ENCODE measurements around the gene NIT1. TPM values are rescaled to one million over a fixed set of nuclear protein-coding genes. Genes with fewer than 3 reads are reported as not detected.
A peak's percentile ranks its signal among the peaks of the same experiment; 100 is the strongest.

NIT1 gene
- total RNA-seq, 4 donors from 2014 or later = 1.0 to 36.9 (median 22.0) TPM

- Histone ChIP-seq H3K4me1 (peaks cover 0 to 8% of the 10 kb centered on the region in 2 donors), H3K27me3 (no peaks in the 10 kb centered on the region), H3K27ac (peak overlapping the region; percentile 82 to 90), H3K9me3 (no peaks in the 10 kb centered on the region), H3K4me3 (peak overlapping the region; percentile 51 to 66), H3K36me3 (no peaks in the 10 kb centered on the region)
- intact Hi-C loops (cut with DNase I; ENCODE audit: low total_unique reads) = no loop called here
- DNase-seq = no peak
- TF ChIP-seq CTCF (IDR thresholded peaks at IDR 0.05) (no peak), POLR2A (IDR thresholded peaks at IDR 0.05) (no peak)
Observed at GRCh38 chr1:161164901-161165610, 47.2 kb downstream of the NIT1 start.

GRCh38 chr1:161165742-161166668 lies 48.1 kb downstream of the NIT1 start, which contains the start of gene PPOX:
Gene PPOX, plus strand, starts transcription at chr1:161166426. Its CDS starts 422 bp downstream, at chr1:161166848.
- peak; percentile 17 to 35 (median 34) for TF ChIP-seq CTCF (IDR thresholded peaks at IDR 0.05)
- peak; percentile 22 to 58 for TF ChIP-seq POLR2A (IDR thresholded peaks at IDR 0.05)
- Histone ChIP-seq H3K4me3 (peak within 1 kb of the TSS; percentile 51 to 66), H3K27ac (peak within 1 kb of the TSS; percentile 82 to 90), H3K9me3 (no peaks in the 10 kb centered on the region), H3K36me3 (no peaks in the 10 kb centered on the region), H3K27me3 (no peaks in the 10 kb centered on the region), H3K4me1 (peaks cover 0 to 8% of the 10 kb centered on the region in 2 donors)
- peak; percentile 93 to 97 for DNase-seq
- intact Hi-C loops (cut with DNase I; ENCODE audit: low total_unique reads) = no loop called here

- TF ChIP-seq CTCF (IDR thresholded peaks at IDR 0.05) (no peak), POLR2A (IDR thresholded peaks at IDR 0.05) (no peak)
- Histone ChIP-seq H3K36me3 (no peaks in the 10 kb centered on the region), H3K4me3 (peak overlapping the region; percentile 51 to 66), H3K27me3 (no peaks in the 10 kb centered on the region), H3K9me3 (no peaks in the 10 kb centered on the region), H3K27ac (peak overlapping the region; percentile 72 to 90), H3K4me1 (peaks cover 0 to 4% of the 10 kb centered on the region in 2 donors)
- no peak for DNase-seq
- intact Hi-C loops (cut with DNase I; ENCODE audit: low total_unique reads) = no loop called here
Observed at GRCh38 chr1:161166669-161167548, 49.0 kb downstream of the NIT1 start.

- H3K27ac ChIP-seq = no peak overlapping the region
- H3K9me3 ChIP-seq = no peaks in the 10 kb centered on the region
- no peak overlapping the region for H3K4me3 ChIP-seq
- peaks cover 0 to 12% of the 10 kb centered on the region in 2 donors for H3K4me1 ChIP-seq
- H3K27me3 ChIP-seq = no peaks in the 10 kb centered on the region
- DNase-seq = no peak
- intact Hi-C loops (cut with DNase I; ENCODE audit: low total_unique reads) = no loop called here
- TF ChIP-seq CTCF (IDR thresholded peaks at IDR 0.05) (no peak), POLR2A (IDR thresholded peaks at IDR 0.05) (no peak)
- no peaks in the 10 kb centered on the region for H3K36me3 ChIP-seq
Observed at GRCh38 chr1:161168906-161169305, 51.0 kb downstream of the NIT1 start.

Small RNA genes within 50 kb of the gene (small RNA-seq; reads per million reads assigned to genes)
- not detected for gene RF01225

Other genes starting within 250 kb of the NIT1 start
- 1 to 10 TPM in 1 of 4 donors, under 1 TPM in 1, not detected in 2; 0.90 to 1.2 TPM for gene ITLN1, start 232.9 kb upstream of the NIT1 start, total RNA-seq
- gene ITLN2, start 163.3 kb upstream of the NIT1 start, total RNA-seq = not detected
- 10 to 100 TPM; 22.6 to 45.3 (median 26.6) TPM for gene F11R, start 97.0 kb upstream of the NIT1 start, total RNA-seq
- 10 to 100 TPM in 1 of 4 donors, 1 to 10 TPM in 1, not detected in 2; 5.6 to 20.3 TPM for gene TSTD1, start 79.1 kb upstream of the NIT1 start, total RNA-seq
- gene USF1, start 72.1 kb upstream of the NIT1 start, total RNA-seq = 10 to 100 TPM; 20.7 to 71.8 (median 44.2) TPM
- 1 to 10 TPM in 3 of 4 donors, under 1 TPM in 1; 0.88 to 3.4 (median 2.6) TPM for gene ARHGAP30, start 48.2 kb upstream of the NIT1 start, total RNA-seq
- gene NECTIN4, start 28.5 kb upstream of the NIT1 start, total RNA-seq = 1 to 10 TPM in 1 of 4 donors, not detected in 3; 2.1 TPM
- gene KLHDC9, start 19.7 kb upstream of the NIT1 start, total RNA-seq = 10 to 100 TPM in 1 of 4 donors, 1 to 10 TPM in 2, under 1 TPM in 1; 0.51 to 12.1 (median 3.4) TPM
- gene PFDN2, start 68 bp upstream of the NIT1 start, total RNA-seq = 10 to 100 TPM in 3 of 4 donors, 1 to 10 TPM in 1; 3.3 to 38.9 (median 29.8) TPM
- gene DEDD, start 14.6 kb downstream of the NIT1 start, total RNA-seq = 10 to 100 TPM in 3 of 4 donors, 1 to 10 TPM in 1; 4.4 to 42.2 (median 36.1) TPM
- gene UFC1, start 35.9 kb downstream of the NIT1 start, total RNA-seq = 100 to 1,000 TPM in 1 of 4 donors, 10 to 100 TPM in 2, 1 to 10 TPM in 1; 2.0 to 111 (median 62.9) TPM
- gene USP21, start 41.4 kb downstream of the NIT1 start, total RNA-seq = 10 to 100 TPM in 3 of 4 donors, 1 to 10 TPM in 1; 4.1 to 38.1 (median 29.9) TPM
- gene PPOX, start 48.3 kb downstream of the NIT1 start, total RNA-seq = 10 to 100 TPM; 11.3 to 40.5 (median 21.6) TPM
- gene B4GALT3, start 59.4 kb downstream of the NIT1 start, total RNA-seq = 10 to 100 TPM in 3 of 4 donors, 1 to 10 TPM in 1; 1.0 to 23.9 (median 19.9) TPM
- gene ADAMTS4, start 80.9 kb downstream of the NIT1 start, total RNA-seq = 10 to 100 TPM in 3 of 4 donors, 1 to 10 TPM in 1; 1.3 to 41.5 (median 10.9) TPM
- gene NDUFS2, start 84.3 kb downstream of the NIT1 start, total RNA-seq = 100 to 1,000 TPM in 1 of 4 donors, 10 to 100 TPM in 3; 43.8 to 107 (median 93.9) TPM
- gene FCER1G, start 97.2 kb downstream of the NIT1 start, total RNA-seq = 10 to 100 TPM in 3 of 4 donors, 1 to 10 TPM in 1; 1.3 to 39.4 (median 12.6) TPM
- gene APOA2, start 105.5 kb downstream of the NIT1 start, total RNA-seq = not detected
- gene TOMM40L, start 108.0 kb downstream of the NIT1 start, total RNA-seq = 10 to 100 TPM in 1 of 4 donors, 1 to 10 TPM in 3; 2.6 to 13.2 (median 7.3) TPM
- not detected for gene NR1I3, start 120.1 kb downstream of the NIT1 start, total RNA-seq
- 1 to 10 TPM in 2 of 4 donors, under 1 TPM in 1, not detected in 1; 0.77 to 3.1 (median 1.9) TPM for gene PCP4L1, start 140.6 kb downstream of the NIT1 start, total RNA-seq
- gene MPZ, start 191.9 kb downstream of the NIT1 start, total RNA-seq = 10 to 100 TPM in 1 of 4 donors, 1 to 10 TPM in 1, not detected in 2; 2.2 to 10.7 TPM
- 100 to 1,000 TPM in 1 of 4 donors, 10 to 100 TPM in 3; 28.5 to 127 (median 55.8) TPM for gene SDHC, start 196.3 kb downstream of the NIT1 start, total RNA-seq
- not detected for gene CFAP126, start 249.8 kb downstream of the NIT1 start, total RNA-seq